GM19438 (cell line): Measurements from ENCODE around the gene PPP2CA.
"Not testable (repeated sequence)": the region's sequence is repeated elsewhere in the genome, so short reads cannot be mapped to it uniquely, and the experiment has no call there.

Source experiments
- ATAC-seq: cut with Tn5 transposase; IDR thresholded peaks from one replicate; pipeline ENCODE4 v1.9.1; 2021; ENCODE audit warnings: low read depth; ENCODE audit not compliant: unreplicated experiment

Gene PPP2CA

DNA sequence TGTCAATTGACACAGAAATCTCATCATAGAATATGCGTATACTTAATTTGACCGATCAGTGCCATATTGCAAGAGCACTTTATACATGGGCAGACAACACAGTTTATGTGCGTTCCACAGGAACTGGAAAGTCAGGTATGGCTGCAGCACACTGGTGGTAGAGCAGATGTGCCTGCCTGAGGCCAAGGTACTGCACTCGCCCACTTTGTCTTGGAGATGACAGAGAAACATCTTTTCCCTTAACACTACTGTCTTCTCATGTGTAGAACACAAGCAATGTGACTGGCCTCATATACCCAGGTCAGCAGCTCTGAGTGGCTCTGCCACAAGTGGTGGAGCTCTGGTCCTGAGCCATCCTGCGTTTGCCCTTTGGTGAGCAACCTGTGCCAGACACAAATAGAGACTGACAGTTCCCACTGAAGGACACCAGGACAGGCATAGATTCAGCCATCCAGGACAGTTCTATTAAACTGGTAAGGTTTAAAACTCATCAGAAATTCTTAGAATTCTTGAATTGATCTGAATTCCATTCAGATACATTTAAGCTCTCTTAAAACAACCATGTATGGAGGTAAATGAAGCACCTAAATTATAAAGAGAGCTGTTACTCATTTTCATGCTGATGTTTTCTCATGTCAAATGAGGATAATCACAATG lies 21.0 kb upstream of the PPP2CA start:
- ATAC-seq = no peak

DNA sequence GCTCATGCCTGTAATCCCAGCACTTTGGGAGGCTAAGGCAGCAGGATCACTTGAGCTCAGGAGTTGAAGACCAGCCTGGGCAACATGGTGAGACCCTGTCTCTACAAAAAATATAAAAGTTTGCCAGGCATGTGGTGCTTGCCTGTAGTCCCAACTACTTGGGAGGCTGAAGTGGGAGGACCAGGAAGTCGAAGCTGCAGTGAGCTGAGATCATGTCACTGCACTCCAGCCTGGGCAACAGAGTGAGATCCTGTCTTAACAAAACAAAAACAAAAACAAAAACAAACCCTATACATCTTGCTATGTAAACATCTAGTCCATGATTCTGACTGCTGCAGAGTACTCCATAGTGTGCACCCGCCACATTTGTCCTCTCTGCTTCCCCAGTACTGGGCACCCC lies 19.8 kb upstream of the PPP2CA start:
- ATAC-seq = no peak

DNA sequence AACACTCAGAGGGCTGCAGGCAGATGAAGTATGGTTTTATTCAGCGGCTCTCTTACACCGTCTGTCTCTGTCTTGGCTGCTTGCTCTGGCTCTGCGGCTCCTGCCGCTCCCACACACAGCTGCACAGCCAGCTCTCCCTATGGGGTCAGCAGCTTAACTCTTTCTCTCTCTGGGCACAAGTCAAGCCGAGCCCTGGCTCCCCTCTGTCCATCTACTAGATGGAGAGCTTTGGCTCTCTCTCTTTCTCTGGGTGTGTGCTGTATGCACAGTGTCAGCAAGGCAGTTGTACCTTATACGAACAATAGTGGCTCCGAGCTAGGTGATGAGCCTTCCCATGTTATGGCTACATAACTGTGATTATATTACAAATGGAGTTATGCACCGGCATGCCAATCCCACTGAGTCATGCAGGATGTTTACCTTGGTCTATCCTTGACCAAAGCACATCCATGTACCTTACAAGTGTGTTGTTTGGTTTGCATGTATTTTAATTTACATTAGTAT lies 19.3 kb upstream of the PPP2CA start:
- no peak for ATAC-seq

DNA sequence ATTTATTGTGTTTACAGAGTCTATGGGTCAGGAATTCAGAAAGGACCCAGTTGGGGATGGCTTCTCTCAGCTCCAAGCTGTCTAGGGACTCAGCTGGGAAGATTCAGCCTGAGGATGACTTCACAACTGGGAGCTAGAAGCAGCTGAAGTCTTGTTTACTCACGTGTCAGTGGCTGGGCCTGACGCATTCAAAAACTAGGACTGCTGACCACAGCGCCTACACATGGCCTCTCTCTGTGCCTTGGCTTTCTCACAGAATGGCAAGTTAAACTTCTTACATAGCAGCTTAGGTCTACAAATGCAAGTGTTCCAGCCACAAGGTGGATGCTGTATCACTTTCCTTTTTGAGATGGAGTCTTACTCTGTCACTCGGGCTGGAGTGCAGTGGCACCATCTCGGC lies 16.3 kb upstream of the PPP2CA start:
- ATAC-seq = no peak

DNA sequence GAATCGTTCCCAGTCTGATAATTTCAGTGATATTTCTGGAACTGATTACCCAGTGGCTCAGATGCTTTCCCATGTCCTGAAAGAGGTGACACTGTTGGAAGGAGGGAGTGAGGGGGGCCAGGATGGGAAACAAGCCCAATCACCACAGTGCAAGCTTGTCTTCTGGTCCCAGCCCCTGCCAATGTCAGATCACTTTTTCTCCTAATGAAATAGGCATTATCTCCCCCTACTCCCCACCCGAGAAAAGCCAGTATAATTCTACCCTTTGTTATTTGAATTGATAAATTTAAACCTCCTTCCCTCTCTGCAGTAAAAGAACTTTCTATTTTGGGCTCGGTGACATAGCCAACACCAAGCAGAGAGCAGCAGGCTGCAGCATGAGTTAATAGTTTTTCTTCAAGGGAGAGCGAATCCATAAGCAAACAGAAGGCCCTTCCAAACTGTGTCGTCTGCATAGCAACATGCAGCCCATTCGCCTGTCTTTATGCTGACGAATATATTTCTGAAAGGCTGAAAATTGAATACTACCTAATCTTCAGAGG lies 14.6 kb upstream of the PPP2CA start:
- ATAC-seq = no peak

DNA sequence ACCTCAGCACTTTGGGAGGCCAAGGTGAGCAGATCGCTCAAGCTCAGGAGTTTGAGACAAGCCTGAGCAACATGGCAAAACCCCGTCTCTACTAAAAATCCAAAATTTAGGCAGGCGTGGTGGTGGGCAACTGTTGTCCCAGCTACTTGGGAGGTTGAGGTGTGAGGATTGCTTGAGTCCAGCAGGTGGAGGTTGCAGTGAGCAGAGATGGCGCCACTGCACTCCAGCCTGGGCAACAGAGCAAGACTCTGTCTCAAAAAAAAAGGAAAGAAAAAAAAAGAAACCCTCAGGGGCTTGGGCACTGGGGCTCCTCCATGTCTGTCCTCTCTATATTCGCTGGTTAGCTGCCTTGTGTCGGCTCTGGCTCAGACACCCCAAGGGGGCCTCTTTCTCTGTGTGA lies 10.9 kb upstream of the PPP2CA start:
- ATAC-seq = no peak

DNA sequence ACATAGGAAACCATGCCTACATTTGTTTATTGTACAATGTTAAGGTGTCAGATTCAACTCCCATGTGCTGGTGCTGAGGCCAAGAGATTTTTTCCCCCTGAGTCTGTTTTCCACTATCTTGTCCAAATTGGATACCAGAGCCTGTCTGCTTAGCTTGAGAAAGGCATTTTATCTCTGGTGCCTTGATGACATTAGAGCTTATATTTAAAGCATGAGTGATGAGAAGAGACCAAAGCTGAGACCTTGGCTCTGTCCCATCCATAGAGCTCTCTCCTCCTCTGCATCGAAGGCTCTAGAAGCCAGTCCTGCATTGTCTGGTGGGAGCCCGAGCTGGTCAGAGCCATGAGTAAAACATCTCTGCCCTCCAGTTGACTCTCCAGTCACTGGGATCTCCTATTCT lies 10.4 kb upstream of the PPP2CA start:
- no peak for ATAC-seq

DNA sequence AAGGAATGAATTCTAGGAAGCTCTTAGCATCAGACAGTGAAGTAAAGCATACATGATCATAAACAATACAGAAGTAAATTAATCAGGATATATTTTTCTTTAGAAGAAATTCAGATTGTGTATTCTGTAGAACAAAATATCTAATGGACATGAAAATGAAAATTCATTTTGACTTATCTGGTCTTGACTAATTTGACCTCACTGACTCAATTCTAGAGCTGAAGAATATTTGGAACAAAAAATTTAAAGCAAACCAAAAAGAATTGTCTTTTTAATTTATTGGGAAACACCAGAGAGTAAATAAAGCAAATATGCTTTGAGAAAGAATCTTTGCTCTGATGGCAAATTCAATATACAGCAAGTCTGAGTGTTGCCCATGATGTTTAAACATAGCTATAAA lies 2.8 kb upstream of the PPP2CA start:
- ATAC-seq = no peak

DNA sequence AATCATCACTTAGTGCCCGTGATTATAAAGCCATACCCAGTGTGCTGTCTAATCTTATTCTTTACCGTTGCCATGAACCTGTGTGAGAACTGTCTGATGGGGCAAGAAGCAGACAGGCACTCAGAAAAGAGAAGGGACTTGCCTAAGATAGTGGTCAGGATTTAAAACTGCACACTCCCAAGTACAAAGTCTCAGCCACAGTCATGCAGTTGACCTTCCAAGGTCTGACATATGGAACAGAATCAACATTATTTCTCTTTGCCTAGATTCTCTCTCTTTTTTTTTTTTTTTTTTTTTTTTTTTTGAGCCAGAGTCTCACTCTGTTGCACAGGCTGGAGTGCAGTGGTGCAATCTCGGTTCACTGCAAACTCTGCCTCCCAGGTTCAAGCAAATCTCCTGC lies 1.9 kb upstream of the PPP2CA start:
- no peak for ATAC-seq

DNA sequence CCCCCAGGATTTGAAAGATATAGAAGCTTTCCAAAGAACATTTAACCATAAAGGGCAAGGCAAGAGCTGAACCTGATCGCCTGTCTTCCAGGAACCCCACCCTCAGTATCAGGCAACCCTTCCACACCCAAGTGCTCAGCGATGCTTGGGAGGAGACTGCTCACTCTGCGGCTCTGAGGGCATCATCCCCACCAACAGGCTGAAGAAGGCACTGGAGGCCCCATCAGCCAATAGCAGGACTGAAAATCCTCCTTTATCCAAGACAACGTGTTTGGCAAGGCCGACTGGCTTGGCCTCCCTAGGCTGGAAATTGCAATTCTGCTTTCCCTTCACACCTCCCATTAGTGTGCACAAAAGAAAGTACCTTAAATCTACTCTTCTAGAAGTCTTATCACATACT lies 1.4 kb upstream of the PPP2CA start:
- ATAC-seq = no peak

DNA sequence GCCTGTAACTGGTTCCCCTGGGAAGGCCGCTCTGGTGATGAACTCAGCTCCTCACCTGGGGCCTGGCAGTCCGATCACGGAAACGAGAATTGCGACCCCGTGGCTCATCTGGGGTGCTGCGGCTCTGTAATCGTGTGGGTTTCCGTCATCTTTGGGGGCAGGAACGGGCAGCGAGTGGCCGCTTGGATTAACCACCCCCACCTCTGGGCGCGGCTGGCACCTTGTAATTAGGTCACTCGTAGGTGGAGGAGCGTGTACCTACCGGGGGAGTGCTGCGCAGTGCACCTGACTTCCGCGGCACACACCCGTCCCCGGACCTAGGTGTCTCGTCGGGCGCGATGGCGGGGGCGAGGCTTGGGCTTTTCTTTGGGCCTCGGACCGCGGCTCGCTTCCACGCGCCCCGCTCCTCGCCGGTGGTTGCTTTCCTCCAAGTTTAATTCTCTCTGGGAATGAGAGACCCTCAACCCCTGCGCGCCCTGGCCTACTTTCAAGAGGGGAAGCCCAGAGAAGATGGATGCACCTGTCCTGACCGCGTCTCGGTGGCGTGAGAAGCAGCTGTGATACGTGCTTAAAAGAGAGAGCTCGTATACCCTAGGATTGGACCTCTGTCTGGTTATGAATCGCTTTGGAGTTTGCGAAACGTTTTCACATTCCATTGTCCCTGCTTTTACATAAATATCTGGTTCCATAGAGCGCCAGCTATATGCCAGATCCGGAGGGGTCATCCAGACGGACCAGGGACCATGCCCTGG lies 744 bp upstream of the PPP2CA start:
- ATAC-seq = no peak

DNA sequence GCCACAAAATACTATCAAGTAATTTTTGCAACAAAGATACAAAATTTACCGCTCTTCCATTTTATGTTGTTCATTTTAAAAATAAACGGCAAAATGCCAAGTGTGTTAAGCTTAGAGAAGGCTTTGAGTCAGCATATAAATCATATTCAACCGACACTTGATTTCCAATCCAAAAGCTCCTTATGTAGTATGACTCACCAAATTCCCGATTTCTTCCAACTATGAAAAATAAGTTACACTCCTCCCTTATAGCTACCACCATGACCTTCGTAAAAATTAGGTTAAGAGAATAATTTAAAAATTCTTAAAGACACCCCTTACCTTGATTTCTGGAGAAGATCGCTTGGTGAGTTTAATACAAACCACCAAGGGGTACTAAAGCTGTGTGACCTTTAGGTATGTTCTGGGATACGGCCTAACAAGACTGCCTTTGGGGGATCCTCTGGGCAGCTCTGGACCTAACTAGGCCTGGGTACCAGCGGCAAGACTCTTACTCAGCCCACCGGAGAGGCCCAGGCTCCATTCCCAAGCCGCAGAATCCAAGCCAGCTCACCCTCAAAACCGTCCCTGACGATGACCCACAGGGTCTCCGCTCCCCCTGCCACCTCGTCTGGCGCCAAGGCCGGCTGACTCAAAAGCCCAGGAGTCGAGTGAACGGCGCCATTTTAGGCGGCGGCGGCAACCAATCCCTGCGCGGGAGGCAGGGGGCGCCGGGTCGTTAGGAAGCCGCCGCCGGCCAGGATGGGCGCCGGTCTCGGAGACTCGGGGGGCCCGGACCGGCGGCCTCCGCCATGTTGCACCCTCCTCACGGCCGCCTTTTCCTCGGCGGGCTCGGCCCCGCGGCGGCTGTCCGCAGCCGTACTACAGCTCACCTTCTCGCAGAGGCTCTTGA lies 739 bp downstream of the PPP2CA start:
- peak; percentile 27 for ATAC-seq

DNA sequence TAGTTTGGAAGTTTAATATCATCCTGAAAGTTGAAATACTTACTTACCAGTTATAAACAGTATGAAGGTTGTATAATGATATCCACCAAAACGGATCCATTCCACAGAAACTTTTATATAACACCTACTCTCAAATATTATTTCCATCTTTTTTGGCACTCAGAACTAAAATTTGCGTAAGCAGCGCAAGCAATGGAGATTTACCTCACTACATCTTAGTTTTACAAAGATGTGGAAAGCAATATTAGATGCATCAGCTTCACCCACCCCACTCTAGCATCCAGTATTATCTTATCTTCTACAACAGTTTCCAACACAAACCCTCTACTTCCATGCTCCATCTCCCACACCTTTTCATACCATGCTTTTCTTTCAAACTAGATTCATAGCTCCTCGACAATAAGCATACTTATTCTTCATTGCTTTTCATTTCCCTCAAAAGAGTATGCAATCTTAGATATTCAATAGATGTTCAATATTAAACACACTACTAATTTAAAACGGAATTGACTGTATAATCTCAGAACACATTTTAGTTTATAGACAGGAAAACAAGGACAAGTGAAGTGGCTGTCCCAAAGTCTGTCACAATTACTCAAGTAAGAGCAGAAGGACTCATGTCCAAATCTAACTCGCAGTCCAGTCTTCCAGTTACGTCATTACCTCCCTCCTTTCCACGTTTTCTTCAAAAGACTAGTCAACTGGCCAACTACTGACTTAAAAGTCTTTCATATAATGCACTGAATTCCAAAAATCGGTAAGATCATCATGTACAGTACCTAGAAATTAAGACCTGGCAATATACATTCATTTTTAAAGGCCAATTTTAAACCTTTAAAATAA lies 2.2 kb downstream of the PPP2CA start:
- no peak for ATAC-seq

DNA sequence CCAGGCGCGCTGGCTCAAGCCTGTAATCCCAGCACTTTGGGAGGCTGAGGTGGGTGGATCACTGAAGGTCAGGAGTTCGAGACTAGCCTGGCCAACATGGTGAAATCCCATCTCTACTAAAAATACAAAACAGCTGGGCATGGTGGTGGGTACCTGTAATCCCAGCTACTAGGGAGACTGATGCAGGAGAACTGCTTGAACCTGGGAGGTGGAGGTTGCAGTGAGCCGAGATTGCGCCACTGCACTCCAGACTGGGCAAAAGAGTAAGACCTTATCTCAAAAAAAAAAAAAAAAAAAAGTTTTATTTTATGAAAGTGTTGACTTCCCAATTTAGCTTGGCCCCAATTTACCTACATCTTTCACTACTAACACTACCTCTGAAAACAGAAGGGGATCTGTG lies 4.2 kb downstream of the PPP2CA start:
- ATAC-seq = not testable (repeated sequence)

DNA sequence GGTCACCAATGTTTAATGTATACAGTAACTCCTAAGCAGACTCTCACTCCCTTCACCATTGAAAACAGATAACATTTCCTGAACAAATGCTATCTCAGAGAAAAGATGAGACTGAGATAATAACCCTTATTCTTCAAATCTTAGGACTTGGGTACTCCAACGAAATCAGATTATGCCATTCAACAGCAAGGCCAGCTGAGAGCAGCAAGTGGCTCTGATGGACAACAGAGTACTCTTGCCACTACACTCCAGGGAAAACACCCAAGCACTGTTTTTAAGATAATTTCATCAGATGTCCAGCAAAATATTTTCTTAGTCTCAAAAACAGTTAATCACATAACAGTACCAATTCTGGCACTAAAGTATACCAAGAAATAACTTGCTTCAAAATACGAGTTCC lies 10.1 kb downstream of the PPP2CA start:
- no peak for ATAC-seq

DNA sequence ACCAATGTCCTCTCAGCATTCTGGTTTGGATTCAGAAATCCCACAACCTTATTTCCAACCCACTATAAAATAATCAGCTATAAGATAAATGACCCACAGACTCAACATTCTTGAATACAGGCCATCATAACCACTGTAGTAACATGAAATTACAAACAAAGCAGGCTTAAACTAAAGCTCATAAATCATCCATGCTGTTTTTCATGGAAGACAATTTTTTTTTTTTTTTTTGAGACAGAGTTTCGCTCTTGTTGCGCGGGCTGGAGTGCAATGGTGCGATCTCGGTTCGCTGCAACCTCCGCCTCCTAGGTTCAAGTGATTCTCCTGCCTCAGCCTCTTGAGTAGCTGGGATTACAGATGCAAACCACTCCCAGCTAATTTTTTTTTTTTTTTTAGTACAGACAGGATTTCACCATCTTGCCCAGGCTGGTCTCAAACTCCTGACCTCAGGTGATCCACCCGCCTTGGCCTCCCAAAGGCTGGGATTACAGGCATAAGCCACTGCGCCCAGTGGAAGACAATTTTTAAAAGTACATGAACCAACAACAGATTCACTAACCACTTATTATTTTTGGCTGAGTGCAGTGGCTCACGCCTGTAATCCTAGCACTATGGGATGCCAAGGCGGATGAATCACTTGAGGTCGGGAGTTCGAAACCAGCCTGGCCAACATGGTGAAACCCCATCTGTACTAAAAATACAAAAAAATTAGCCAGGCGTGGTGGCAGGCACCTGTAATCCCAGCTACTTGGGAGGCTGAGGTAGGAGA lies 14.4 kb downstream of the PPP2CA start:
- not testable (repeated sequence) for ATAC-seq

DNA sequence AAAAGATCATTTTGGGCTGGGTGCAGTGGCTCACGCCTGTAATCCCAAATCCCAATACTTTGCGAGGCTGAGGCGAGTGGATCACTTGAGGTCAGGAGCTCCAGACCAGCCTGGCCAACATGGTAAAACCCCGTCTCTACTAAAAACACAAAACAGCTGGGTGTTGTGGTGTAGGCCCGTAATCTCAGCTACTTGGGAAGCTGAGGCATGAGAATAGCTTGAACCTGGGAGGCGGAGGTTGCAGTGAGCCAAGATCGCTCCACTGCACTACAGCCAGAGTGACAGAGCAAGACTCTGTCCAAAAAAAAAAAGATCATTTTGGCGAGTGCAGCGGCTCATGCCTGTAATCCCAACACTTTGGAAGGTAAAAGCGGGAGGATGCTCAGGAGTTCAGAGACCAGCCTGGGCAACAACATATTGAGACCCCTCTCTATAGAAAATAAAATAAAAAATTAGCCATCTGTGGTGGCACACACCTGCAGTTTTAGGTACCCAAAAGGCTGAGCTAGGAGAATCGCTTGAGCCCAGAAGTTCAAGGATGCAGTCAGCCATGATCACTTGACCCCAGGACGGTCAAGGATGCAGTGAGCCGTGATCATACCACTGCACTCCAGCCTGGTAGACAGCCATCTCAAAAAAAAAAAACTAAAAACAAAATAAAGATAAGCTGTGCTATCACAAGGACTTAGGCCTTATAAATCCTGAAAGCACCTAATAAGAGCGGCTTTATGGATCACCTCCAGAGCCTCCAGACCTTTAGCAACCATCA lies 16.2 kb downstream of the PPP2CA start:
- no peak for ATAC-seq

DNA sequence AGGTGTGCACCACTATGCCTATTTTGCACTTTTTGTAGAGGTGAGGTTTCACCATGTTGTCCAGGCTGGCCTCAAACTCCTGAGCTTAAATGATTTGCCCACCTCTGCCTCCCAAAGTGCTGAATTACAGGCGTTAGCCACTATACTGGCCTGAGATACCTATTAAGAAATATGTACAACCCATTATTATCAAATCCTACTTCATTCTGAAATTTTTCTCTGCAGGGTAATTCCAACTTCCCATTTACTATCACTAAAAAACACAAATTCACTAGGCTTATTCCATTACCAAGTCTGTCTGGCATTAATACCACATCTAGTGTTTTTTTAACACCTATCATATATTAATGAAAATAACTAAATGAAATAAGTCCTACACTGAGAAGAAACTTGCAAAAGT lies 18.2 kb downstream of the PPP2CA start:
- no peak for ATAC-seq
